AG09309 (cell line): ENCODE results near the gene FCAR.
"Not testable (repeated sequence)": the region's sequence is repeated elsewhere in the genome, so short reads cannot be mapped to it uniquely, and the experiment has no call there.

Experiments
- DNase-seq: peaks from one replicate; pipeline ENCODE4 v3.0.0-alpha.2; 2010; ENCODE audit warnings: low read depth
- H3K4me3 ChIP-seq: 2 replicates; pipeline ENCODE4 v1.5.1; 2011; ENCODE audit warnings: mild to moderate bottlenecking, low read depth, low read length, moderate library complexity; ENCODE audit not compliant: control insufficient read depth
- CTCF ChIP-seq: IDR thresholded peaks from 2 replicates; pipeline ENCODE4 v1.5.1; 2011; ENCODE audit warnings: mild to moderate bottlenecking, low read depth, low read length, inconsistent platforms; ENCODE audit not compliant: insufficient read depth, control insufficient read depth; ENCODE audit errors: missing control alignments

FCAR gene

GRCh38 chr19:54889566-54889965 is 15.5 kb downstream of the FCAR start:
- no peak for TF ChIP-seq CTCF
- no peak for DNase-seq
- no peak overlapping the region for H3K4me3 ChIP-seq

DNA sequence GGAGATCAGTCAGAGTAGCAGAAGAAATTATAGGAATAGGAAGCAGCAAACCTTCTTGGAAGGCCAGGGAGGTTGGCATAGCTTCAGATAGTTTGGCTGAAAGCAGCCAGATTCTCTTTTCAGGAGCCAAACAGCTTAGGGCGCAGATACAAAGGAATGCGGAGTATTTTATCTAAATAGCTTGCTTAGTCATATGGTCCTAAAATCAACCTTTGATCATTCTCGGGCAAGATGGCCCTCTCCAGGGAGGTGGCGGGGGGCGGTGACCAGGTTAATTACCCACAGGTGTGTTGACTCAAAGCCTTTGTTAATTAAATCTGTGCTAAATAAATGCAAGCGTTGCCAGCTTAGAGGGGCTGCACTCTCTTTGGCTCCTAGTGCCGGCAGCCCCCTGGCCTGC is 19.4 kb downstream of the FCAR start:
- no peak overlapping the region for H3K4me3 ChIP-seq
- no peak for TF ChIP-seq CTCF
- no peak for DNase-seq

DNA sequence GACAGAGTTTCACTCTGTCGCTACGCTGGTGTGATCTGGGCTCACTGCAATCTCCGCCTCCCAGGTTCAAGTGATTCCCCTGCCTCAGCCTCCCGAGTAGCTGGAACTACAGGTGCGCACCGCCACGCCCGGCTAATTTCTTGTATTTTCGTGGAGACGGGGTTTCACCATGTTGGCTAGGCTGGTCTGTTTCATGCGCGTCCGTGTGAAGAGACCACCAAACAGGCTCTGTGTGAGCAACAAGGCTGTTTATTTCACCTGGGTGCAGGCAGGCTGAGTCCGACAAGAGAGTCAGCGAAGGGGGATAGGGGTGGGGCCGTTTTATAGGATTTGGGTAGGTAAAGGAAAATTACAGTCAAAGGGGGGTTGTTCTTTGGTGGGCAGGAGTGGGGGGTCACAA is 20.1 kb downstream of the FCAR start:
- H3K4me3 ChIP-seq: not testable (repeated sequence)

DNA sequence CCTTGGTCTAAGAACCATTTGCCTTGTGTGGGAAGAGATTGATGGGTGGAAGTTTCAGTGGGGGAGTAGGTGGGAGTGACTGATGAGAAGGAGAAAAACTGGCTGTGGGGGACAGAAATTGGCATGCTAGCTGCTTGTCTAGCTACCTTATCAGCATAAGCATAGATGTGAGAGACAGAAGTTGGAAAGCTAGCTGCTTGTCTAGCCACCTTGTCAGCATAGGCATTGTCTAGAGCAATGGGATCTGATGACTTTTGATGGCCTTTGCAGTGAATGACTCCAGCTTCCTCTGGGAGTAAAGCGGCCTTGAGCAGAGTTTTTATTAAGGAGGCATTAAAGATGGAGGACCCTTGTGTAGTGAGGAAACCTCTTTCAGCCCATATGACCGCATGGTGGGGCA is 22.0 kb downstream of the FCAR start:
- no peak for DNase-seq
- no peak for TF ChIP-seq CTCF
- no peak overlapping the region for H3K4me3 ChIP-seq

More for the DNA sequence above, 20.1 kb downstream of the FCAR start:
- DNase-seq: not testable (repeated sequence)

DNA sequence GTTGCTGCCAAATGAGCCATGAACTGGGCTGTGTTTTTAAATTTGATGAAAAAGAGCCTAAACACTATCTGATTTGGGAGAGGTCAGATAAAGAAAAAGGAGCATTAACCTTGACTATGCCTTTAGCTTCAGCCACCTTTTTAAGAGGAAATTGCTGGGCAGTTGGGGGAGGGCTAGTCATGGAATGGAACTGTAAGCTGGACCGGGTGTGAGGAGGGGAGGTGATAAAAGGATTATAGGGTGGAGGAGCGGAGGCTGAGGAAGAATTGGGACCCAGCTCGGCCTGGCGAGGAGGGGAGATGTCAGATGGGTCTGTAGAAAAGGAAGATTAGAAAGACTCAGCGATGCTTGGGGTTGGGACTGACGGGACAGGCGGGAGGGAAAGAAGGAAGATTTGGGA is 24.6 kb downstream of the FCAR start:
- not testable (repeated sequence) for H3K4me3 ChIP-seq, DNase-seq

DNA sequence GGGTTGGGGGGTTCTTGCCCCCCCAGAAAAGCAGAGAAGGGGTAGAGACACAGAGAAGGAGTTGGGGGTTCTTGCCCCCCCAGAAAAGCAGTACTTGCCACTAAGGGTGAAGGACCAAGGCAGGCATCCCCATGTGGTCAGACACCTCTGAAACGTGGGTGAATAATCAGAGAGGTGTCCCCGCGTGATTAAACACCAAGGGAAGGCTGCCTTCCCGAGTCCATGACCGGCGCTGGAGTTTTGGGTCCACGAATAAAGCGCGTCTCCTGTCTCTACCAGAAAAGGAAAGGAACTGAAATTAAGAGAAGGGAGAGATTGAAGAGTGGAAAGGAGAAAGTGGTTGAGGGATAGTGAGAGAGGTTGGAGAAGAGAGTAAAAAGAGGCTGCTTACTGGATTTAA is 25.6 kb downstream of the FCAR start:
- not testable (repeated sequence) for H3K4me3 ChIP-seq, DNase-seq

- not testable (repeated sequence) for H3K4me3 ChIP-seq, DNase-seq
These were observed 27.1 kb downstream of the FCAR start for GRCh38 chr19:54901153-54901552.

- DNase-seq: no peak
- H3K4me3 ChIP-seq: no peak overlapping the region
- no peak for TF ChIP-seq CTCF
These were observed 28.0 kb downstream of the FCAR start for GRCh38 chr19:54902061-54902460.

DNA sequence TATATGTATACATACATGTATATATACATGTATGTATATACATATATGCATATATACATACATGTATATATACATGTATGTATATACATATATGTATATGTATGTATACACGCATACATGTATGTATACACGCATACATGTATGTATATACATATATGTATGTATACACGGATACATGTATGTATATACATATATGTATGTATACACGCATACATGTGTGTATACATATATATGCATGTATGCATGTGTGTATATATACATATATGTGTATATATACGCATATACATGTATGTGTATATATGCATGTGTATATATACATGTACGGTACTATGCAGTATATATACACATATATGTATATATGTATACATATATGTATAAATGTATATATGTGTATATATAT is 29.3 kb downstream of the FCAR start:
- H3K4me3 ChIP-seq: no peak overlapping the region
- TF ChIP-seq CTCF: no peak
- DNase-seq: no peak

GRCh38 chr19:54904261-54904660 is 30.2 kb downstream of the FCAR start:
- H3K4me3 ChIP-seq, DNase-seq: not testable (repeated sequence)
